GM12875 (cell line): Measurements from ENCODE around the gene SPECC1.
A peak's percentile ranks its signal among the peaks of the same experiment; 100 is the strongest.
"Not testable (repeated sequence)": the region's sequence is repeated elsewhere in the genome, so short reads cannot be mapped to it uniquely, and the experiment has no call there.

Experiments used
- H3K4me3 ChIP-seq: one replicate; pipeline ENCODE4 v1.5.1; 2011; ENCODE audit warnings: low read depth, low read length, control low read depth
- TF ChIP-seq, protein P1 (sequence below): IDR thresholded peaks from 2 replicates; pipeline ENCODE4 v1.5.1; 2011; ENCODE audit warnings: low read depth, mild to moderate bottlenecking, control low read depth, inconsistent platforms, low read length, moderate library complexity, borderline replicate concordance; ENCODE audit not compliant: insufficient read depth

SPECC1 gene

DNA sequence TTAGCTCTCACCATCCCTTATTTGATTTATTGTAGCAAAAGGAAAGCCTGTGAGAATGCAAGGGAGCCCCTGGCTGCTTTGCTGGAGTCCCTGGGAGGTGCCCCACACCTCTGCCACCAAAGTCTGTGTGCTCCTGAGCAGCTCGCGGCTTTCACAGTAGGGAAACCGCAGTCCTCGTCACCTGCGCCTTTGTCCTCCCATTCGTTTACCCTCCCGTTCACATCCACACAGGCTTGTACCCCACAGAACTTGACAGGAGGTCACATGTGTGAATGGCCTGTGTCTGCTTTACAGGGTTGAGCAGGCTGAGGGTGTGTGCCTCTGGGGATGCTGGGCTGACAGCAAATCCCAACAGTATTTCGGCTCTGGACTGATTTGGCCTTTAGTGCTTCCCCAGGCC lies 305.7 kb downstream of the SPECC1 start:
- H3K4me3 ChIP-seq: no peak overlapping the region

DNA sequence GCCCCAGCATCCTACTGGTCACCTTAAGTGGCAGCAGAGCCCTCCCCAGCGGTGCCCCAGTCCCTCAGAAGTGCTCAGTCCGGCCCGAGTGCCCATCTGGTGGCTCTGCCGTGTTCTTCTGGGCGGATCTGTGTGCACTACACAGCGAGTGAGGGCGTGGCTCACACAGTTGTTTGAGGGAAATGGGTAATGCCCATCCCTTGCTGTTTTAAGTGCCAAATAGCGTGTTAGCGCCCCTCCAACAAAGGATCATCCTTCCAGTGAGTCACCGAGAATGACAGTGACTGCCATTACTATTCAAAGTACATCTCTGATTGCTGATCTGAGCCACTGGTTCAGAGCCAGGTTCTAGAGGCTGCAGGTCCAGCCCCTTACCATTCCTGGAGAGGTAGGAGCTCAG lies 306.2 kb downstream of the SPECC1 start:
- no peak overlapping the region for H3K4me3 ChIP-seq
- TF ChIP-seq, protein P1, sequence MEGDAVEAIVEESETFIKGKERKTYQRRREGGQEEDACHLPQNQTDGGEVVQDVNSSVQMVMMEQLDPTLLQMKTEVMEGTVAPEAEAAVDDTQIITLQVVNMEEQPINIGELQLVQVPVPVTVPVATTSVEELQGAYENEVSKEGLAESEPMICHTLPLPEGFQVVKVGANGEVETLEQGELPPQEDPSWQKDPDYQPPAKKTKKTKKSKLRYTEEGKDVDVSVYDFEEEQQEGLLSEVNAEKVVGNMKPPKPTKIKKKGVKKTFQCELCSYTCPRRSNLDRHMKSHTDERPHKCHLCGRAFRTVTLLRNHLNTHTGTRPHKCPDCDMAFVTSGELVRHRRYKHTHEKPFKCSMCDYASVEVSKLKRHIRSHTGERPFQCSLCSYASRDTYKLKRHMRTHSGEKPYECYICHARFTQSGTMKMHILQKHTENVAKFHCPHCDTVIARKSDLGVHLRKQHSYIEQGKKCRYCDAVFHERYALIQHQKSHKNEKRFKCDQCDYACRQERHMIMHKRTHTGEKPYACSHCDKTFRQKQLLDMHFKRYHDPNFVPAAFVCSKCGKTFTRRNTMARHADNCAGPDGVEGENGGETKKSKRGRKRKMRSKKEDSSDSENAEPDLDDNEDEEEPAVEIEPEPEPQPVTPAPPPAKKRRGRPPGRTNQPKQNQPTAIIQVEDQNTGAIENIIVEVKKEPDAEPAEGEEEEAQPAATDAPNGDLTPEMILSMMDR: no peak

More for the DNA sequence above, 305.7 kb downstream of the SPECC1 start:
- TF ChIP-seq, protein P1: no peak

DNA sequence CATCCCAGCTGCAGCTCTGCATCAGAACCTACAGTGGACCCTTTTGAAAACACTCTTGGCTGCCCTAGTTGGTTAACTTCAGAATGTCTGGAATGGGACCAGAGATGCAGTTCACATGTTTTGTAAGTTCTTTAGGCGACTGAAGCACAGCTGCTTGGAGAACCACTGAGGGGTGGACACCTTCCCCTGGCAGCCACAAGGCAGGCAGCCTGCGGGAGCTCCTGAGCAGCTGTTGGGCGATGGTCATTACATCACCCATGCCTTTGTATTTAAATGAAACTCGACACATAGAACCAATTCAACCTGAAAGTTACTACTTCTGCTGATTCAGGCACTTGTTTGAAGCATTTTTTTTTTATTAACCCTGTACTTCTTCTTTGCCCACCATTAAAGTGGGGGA lies 306.7 kb downstream of the SPECC1 start:
- TF ChIP-seq, protein P1: no peak
- no peak overlapping the region for H3K4me3 ChIP-seq

DNA sequence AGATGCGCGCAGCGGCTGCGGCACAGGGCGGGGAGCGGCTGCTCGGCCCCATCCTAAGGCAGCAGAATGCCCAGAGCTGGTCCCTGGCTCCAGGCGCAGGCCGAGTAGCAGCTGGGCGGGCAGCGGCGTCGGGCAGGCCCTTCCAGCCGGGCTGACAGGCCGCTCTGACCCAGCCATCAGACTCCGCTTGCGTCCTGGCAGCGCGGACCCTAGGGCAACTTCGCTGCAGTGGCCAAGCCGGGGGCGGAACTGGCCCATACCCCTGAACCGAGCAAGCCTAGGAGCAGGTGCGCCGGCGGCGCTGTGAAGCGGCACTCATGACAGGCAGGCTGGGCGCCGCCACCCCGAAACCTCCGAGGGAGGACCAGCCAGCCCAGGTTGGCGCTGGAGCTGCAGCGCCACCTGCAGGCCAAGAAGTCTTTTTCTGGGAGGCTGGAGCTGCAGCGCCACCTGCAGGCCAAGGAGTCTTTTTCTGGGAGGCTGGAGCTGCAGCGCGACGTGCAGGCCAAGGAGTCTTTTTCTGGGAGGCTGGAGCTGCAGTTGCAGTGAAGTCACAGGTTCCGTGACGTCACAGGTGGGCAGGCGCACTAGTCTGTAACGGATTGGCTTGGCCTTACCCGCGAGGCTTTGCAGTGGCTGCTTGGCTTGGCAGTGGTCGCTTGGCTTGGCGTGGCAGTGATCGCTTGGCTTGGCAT lies 311.5 kb downstream of the SPECC1 start:
- H3K4me3 ChIP-seq: peak overlapping the region; percentile 26
- TF ChIP-seq, protein P1: peak; percentile 76

DNA sequence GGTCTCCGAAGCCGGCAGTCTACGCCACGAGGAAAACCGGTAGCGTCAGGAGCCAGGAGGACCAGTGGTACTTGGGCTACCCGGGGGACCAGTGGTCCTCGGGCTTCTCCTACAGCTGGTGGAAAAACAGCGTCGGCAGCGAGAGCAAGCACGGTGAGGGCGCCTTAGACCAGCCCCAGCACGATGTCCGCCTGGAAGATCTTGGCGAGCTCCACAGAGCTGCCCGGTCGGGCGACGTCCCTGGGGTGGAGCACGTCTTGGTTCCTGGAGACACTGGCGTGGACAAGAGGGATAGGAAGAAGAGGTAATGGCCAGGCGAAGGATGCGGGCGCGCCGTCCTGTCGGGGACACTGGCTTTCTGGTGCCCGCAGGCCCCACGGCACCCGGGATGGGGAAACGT lies 312.2 kb downstream of the SPECC1 start:
- not testable (repeated sequence) for H3K4me3 ChIP-seq

DNA sequence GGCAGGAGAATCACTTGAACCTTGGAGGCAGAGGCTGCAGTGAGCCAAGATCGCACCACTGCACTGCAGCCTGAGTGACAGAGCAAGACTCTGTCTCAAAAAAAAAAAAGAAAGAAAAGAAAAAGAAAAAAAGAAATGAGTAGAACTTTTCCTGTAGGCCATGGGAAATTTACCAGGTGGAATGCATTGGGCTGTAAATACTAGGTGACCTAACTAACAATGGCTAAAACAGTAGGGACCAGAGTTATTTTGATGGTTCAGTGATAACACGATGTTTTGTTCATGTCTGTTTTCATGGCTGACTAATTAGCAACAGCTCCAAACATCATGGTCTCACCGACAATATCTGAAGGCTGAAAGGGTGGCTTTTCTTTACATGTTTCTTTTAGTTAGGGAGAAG lies 318.6 kb downstream of the SPECC1 start:
- H3K4me3 ChIP-seq: not testable (repeated sequence)

DNA sequence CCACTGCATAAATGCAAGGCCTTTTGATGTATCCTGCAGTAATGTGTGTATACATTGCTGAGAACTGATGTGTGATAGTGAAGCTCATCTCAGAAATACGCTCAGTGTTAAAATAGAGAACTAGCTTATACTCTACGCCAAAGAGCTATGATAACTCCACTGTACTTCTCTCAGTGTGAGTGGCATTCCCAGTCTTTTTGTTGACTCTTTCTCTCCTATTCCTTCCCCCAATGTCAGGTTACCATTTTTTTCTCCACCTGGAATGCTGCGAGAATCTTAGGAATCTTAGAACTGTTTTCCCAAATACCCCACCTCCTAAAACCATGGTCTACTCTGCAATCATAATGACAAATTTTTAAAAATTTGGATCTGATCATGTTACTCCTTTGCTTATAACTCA lies 342.2 kb downstream of the SPECC1 start:
- H3K4me3 ChIP-seq: not testable (repeated sequence)

DNA sequence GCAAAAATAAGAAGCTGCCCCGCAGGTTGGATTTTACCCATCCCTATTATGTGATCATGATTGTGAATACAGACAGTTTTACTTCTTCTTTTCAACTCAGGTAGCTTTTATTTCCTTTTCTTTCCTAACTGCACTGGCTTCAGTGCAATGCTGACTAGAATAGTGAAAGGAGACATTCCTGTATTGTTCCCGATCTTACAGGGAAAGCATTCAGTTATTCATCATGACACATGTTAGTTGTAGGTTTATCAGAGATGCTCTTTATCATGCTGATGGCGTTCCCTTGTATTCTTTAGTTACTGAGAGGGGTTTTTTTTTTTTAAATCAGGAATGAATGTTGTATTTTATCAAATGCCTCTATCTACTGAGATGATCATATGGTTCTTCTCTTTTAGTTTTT lies 343.4 kb downstream of the SPECC1 start:
- H3K4me3 ChIP-seq: not testable (repeated sequence)

DNA sequence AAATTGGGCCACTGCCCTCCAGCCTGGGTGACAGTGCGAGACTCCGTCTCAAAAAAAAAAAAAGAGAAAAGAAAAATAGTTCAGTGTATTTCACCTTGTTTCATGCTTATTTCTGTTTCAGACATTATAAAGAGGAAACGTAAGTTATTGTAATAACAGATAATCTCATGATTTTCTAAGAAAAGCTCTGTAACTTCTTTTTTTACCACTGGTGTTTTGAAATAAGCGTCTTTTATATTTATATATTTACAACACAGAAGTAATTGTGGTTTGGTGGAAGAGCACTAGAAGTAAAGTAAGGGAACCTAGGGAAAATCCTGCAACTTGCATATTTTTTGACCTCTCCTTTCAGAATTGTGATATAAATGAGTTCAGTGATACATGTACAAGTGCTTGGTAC lies 354.7 kb downstream of the SPECC1 start:
- H3K4me3 ChIP-seq: not testable (repeated sequence)
